GM19193 (cell line): Measurements from ENCODE around the gene RAB11FIP3.

ENCODE experiments used
- POLR2A ChIP-seq: IDR thresholded peaks from 4 replicates; pipeline ENCODE4 v1.6.1; 2011; ENCODE audit not compliant: insufficient read depth, insufficient read length; ENCODE audit errors: extremely low read depth

RAB11FIP3 gene

DNA sequence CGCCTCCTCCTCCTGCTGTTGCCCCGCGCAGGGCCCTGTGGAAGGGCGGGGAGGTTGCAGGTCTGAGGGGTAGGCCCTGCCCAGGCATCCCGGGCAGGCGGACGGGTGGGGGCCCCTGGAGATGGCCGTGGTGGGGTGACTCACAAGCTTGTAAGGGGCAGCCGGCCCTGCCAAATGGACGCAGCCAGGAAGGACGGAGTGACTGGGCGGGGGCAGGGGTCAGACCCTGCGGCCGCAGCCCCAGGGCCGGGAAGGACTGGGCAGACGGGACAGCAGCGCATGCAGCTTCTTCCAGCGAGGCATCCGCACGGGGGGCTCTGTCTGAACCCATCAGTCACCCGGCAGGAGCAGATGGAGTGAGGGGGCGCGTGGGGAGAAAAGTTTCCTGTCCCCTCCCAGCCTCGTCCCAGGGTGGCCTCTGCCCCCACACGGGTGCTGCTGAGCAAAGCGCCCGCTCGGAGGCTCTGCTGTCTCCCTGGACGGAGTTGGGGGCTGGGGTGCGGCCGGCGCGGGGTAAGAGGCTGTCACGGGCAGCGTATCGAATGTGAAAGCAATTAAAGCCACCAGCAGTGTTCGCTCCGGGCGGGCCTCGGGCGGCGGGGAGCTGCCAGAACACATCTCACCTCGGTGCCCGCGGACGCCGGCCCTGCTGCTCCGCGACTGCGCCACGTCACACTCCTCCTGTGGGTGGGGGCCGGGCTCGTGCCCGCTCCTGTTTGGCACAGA lies 129.4 kb downstream of the RAB11FIP3 start:
- no peak for TF ChIP-seq POLR2A

GRCh38 chr16:555528-556473 lies 130.4 kb downstream of the RAB11FIP3 start:
- no peak for TF ChIP-seq POLR2A

GRCh38 chr16:556474-557173 lies 131.2 kb downstream of the RAB11FIP3 start:
- no peak for TF ChIP-seq POLR2A

GRCh38 chr16:557463-558297 lies 132.2 kb downstream of the RAB11FIP3 start:
- TF ChIP-seq POLR2A, result no peak

DNA sequence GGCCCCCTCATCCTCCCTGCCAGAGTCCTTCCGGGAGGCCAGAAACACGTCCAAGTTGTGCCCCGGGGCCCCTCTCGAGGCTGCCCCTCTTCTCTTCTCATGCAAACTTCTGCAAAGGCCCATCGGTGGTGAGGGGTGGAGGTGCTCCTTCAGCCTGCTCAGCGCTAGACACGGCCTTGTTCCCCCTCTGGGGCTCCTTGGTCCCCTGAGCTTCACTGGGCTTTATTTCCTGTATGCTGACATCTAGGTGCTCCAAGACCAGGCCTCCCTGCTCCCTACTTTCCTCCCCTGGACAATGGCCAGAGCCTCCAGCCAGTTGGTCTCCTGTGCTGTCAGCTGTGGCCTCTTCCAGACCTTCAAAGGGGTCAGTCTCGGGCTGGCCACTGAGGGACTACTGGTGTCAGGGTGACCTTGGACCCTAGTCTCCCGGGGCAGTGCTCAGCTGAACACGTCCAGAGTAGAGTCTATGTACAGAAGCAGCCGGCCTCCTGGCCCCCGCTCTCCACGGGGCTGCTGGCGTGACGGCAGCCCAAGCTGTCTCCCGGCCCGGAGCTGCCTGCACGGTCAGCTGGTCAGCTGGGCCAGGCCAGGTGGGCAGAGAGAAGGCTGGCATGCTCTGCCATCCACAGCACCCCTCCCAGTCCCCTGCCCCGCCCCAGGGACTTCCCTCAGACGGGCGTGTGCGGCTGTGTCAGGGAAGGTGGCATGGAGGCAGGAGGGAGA lies 133.0 kb downstream of the RAB11FIP3 start:
- TF ChIP-seq POLR2A, result no peak

DNA sequence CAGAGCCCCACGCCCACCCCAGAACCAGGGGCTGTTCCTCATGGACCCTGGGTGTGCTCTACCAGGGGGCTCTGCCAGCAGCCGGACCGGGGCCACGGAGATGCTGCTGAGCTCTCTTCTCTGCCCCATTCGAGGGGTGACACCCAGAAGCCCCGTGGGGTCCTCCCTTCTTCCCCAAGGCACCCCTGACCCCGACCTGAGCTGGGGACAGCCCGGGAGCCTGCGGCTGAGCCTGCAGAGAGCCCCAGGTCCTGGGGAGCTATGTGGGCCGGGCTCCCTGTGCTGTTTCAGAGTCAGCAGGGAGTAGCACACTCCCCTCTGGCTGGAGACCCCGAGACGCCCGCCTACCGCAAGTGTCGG lies 133.6 kb downstream of the RAB11FIP3 start:
- TF ChIP-seq POLR2A, result no peak

GRCh38 chr16:559411-560203 lies 134.2 kb downstream of the RAB11FIP3 start:
- no peak for TF ChIP-seq POLR2A

DNA sequence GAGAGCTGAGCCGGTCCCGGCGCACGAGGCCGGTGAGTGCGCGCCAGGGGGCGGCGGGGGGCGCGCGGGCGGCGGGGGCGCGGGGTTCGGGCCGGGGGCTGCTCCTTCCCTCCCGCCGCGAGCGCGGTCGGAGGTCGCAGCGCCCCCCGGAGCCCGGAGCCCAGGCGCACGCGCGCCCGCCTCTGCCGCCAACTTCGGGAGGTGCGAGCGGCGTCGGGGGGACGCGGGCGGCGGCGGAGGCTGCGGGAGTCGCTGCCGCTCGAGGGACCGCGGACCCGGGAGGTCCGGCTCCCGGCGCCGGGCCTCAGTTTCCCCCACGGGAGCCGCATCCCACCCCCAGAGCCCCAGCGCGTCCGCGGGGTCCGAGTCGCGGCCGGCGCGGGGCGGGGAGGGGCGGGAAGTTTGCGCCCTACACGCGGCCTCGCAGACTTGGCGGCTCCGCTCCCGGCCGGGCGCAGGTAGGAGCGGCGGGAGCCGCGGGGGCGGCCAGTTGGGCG lies 134.8 kb downstream of the RAB11FIP3 start, which contains the start of gene PRR35:
PRR35 (plus strand) TSS at position 191 of the 497 bp plus-strand sequence. CDS start 2,901 bp downstream, outside the sequence.
- no peak for TF ChIP-seq POLR2A

- no peak for TF ChIP-seq POLR2A
Observed at GRCh38 chr16:560701-561412, 135.4 kb downstream of the RAB11FIP3 start.

DNA sequence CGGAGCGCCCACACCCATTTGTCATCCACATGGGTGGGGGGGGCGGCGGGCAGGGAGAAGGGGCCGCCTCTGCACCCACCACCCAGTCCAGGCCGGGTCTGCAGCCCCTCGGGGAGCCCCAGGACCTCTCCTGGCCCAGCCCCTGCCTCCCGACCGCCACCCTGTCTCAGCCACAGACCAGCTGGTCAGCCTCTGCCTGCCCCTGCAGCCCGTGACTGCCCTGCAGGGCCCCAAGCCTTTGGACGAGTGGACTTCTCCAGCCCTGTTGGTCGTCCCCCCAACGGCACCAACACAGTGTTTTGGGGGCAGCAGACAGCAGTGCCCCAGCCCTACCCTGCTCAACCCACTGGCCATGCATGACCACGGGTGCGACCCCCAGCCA lies 136.0 kb downstream of the RAB11FIP3 start:
- no peak for TF ChIP-seq POLR2A

DNA sequence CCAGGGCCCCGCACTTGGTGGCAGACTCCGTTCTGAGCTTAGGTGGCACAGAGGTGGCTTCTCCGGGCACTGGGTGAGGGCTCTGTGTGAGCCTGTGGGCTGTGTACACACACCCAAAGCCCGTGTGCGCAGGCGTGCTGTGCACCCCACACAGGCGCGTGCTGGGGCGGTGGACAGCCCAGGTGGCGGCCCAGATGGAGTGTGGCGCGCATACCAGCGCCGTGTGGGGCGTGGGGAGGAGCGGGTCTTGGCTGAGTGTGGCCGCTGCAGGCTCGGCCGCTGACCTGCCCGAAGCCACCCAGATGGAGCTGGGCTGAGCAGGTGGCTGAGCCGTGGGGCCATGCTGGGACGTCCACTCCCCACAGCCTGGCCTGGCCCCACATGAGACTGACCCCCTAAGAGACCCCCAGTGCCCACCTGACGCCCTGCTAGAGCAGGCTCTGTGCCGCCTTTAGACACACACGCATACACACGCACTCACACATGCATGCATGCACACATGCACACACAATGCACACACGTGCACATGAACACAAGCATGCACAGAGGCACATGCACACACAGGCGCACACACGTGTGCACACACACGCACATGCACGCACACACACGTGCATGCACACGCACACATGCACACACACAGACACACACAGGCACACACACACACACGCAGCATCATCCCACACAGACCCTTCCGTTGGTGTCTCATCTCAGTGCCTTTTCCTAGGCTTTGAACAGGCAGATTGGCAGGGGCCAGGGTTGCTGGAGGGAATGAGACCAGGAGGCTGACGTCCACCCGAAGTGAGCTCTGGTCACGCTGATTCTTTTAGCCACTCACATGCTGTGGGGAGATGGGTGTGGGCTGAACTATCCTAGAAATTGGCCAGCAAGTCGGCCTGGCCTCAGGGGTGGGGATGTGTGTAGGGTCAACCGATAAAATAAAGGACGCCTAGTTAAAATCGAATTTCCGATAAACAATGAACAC lies 136.8 kb downstream of the RAB11FIP3 start:
- no peak for TF ChIP-seq POLR2A
